Raji (cell line): ENCODE data around the gene HDAC2.

Experiments used
- POLR2A ChIP-seq: IDR thresholded peaks from 2 replicates; pipeline ENCODE4 v1.6.1; 2011; ENCODE audit warnings: low read depth, low read length, control low read depth; ENCODE audit not compliant: insufficient read depth

Gene HDAC2

DNA sequence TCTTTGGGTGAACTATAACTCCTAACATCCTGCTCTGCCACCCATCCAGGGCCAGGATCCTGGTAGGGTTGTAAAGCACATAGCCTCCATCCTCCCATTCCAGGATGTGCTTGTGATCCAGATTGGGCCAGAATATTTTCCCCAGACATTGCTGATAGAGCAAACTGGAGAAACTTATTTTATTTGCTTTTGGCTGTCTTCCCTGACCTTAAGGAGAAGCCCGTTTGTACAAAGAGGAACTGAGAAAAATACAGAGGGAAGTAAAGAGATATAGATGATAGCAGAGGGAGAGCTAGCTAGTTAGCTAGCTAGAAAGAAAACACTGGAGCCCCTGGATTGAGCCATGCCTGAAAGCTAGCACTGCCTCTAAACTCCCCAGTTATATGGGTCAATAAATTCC is 9.0 kb upstream of the HDAC2 start:
- TF ChIP-seq POLR2A = no peak

DNA sequence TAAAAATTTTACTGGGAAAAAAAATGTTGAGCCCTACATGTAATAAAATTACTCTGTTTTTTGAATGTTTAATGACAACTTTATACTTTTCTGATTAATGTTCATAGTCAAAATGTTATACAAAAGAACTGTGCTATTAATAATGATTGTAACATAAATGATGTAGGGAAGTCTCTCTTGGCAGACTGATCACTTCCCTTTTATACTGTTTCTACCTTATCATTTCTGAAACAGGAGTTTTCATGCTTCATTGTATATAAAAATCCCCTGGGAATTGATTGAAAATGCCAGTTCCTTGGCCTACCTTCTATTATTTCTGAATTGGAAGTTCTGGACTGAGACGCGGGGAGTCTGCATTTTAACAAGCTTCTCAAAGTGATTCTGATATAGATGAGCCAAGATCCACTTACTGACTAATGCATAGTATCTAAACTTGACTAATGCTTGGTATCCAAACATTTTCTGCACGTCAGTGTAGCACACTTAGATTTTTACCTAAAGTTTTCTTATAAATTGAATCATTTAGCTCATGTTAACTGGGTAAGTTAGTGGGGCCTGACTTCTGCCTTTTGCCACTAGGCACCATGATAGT is 7.2 kb upstream of the HDAC2 start:
- no peak for TF ChIP-seq POLR2A

GRCh38 chr6:113976806-113977205 is 5.9 kb upstream of the HDAC2 start:
- TF ChIP-seq POLR2A = no peak

GRCh38 chr6:113971741-113972140 is 793 bp upstream of the HDAC2 start:
- no peak for TF ChIP-seq POLR2A

- TF ChIP-seq POLR2A = peak; percentile 20; the same call in 1 of the 2 replicates
Measured at GRCh38 chr6:113969888-113970804, 802 bp downstream of the HDAC2 start.

DNA sequence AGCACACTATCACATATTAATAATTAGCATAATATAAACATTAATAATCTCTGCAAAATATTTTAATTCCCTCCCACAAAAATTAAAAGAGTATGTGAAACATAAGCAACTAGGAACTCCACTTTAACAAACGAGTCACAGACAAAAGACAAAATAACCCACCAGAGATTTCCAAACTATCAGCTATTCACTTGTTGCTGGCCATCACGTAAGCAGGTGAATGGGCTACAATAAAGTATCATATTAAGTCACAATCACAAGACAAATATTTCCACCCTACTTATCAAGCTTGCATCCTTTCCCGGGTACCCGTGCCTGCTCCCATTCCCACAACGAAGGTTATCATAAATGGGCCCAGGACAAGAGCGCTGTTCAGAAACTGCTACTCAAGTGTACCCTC is 2.5 kb downstream of the HDAC2 start:
- TF ChIP-seq POLR2A = no peak

DNA sequence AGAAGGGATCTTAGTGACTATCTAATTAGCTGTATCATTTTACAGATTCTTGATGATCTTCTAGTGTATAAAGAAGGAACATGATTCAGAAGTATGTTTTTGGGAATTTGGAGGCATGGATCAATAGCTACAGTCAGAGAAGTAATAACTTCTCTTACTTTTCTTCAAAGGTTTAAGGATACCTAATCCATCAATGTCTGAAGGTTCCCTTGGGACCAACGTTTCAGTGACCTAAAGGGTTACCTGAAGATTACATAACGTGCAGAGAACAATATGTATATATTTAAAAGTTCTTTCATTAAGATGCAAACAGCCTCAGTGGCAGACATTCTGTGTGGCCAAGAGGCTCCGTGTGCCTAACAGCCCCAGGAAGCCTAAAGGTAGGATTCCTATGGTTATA is 3.2 kb downstream of the HDAC2 start:
- TF ChIP-seq POLR2A = no peak

GRCh38 chr6:113960795-113961194 is 10.2 kb downstream of the HDAC2 start:
- no peak for TF ChIP-seq POLR2A

- no peak for TF ChIP-seq POLR2A
Measured at GRCh38 chr6:113959235-113959634, 11.7 kb downstream of the HDAC2 start.

DNA sequence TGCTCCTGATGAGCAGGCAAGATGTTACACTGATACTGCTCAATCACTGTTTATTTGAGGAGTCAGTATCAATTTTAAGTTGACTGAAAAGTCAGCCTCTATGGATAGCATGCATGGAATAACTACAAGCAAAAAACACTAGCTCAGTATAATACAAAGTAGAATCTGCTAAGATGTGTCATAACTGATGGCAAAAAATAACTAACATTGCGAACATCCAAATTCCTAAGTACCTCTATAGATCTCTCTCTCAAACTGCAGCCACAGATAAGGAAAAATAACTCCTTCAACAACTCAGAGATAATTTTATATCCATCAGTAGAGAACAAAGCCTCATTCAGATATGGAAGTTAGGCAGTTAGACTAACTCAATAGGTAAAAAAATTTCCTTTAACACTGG is 16.3 kb downstream of the HDAC2 start:
- TF ChIP-seq POLR2A = no peak

DNA sequence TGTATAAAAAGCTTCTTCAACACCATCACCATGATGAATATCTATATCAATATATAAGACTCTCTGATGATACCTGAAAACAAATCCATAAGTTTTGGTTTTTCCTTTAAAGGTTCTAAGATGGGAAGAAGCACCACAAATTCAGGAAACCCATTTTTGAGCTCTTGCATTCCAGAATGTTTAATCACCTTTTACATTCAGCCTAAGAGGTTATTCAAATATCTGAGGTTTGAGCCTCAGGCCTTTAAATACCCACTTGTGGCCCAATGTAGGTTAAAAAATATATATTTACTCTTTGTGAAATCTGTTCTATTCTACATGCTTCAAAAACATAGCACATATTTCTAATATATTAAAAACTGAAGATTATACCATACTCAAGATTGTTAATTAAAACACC is 17.6 kb downstream of the HDAC2 start:
- TF ChIP-seq POLR2A = no peak

DNA sequence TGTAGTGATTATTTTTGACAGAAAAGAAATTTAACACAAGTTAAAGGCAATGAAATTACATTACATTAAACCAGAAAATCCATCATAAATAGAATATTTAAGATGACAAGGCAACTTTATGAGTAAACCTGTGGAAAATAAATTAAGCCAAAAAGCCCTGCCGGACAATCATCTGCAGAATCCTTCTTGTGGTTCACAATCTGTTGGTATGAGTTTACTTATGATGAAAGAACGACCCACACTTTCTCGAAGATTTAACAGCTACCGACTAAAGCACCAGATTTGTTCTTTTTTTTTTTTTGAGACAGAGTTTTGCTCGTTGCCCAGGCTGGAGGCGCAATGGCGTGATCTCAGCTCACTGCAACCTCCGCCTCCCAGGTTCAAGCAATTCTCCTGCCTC is 21.4 kb downstream of the HDAC2 start:
- no peak for TF ChIP-seq POLR2A

DNA sequence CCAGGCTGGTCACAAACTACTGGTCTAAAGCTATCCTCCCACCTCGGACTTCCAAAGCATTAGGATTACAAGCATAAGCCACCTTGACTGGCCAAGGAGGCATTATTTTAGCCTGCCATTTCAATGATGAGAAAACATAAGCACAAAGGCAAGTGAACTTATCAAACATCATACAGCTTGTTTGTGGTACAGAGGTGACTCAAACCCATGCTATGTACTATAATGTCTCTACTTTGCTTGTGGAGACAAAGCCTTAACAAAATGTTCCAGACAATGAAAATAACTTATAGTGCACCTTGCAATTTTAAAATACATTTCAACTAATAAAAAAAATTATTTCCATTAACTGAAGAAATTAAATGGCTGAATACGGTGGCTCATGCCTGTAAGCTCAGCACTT is 26.2 kb downstream of the HDAC2 start:
- TF ChIP-seq POLR2A = no peak

- no peak for TF ChIP-seq POLR2A
Measured at GRCh38 chr6:113939825-113940224, 31.1 kb downstream of the HDAC2 start.

- TF ChIP-seq POLR2A = no peak
Measured at GRCh38 chr6:113936093-113936934, 34.6 kb downstream of the HDAC2 start.

GRCh38 chr6:113934101-113934500 is 36.8 kb downstream of the HDAC2 start:
- TF ChIP-seq POLR2A = no peak
